HK-2 (cell line): ENCODE measurements around the gene IP6K3.

Experiments used
- DNase-seq: peaks from one replicate; pipeline ENCODE4 v3.0.0-alpha.2; 2018; ENCODE audit not compliant: unreplicated experiment

IP6K3 gene

GRCh38 chr6:33705955-33706725 lies 40.6 kb downstream of the IP6K3 start:
- DNase-seq = no peak

- no peak for DNase-seq
Observed at GRCh38 chr6:33705268-33705885, 41.3 kb downstream of the IP6K3 start.

DNA sequence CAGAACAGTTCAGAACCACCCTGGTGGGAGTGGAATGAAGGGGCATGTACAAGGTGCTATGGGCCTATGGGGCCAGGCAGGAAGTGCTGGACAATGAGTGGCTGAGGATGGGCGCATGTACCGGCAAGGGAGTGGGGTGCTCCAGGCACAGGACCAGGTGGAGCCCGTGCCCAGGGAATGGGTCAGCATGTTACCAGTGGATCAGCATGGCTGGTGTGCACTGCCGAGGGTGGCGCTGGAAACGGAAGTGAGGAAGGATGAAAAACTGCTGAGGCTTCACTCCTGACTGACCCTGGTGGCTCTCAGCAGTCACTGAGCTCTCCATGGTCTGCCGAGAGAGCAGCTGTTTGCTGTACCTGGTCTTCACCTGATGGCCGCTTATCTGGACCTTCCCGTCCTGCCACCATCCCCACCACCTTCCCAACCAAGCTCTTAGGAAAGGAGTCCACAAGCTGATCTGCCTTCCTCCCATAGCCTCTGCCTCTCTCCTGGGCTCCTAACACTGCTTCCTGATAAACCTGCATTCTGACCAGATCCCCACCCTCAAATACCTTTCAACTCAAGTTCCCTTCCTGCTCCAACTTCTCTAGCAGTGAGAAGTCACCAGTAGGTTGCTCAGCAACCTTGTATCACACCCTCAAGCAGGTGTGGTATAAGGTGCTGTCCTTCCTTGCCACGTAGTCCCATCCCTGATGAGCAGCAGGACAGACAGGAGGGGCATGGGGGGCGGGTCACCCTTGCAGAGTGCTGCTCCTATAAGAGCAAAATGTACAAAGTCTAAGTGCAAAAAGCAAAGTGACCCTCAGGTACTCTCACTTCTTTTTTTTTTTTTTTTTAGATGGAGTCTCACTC lies 42.3 kb downstream of the IP6K3 start:
- DNase-seq = no peak

DNA sequence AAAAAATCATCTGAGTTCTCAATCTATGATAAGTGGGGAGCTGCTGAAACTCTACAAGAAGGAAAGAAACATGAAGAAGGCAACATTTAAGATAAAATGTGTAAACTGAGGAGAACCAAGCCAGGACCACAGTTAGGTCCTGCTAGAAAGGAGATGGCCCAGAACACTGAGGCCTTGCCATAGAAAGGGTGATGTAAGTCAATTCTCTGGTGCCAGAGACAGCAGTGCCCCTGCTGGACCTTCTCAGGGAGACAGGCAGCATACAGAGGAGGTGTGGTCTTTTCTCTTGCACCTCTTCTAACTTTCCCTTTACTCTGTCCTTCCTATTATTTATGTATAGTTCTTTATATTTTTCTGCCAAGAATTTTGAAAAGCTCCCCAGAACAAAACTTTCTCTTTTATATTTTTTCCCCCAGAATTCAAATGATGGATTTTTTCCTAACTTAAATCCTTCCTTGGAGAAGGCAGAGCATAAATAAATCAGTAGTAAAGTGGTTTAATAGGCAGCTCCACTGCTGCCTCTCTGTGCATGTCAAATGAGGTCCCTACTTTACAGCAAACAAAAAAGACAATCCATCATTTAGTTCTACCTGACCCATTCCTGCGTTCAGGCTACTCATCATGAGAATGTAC lies 44.2 kb downstream of the IP6K3 start:
- peak; percentile 36 for DNase-seq

DNA sequence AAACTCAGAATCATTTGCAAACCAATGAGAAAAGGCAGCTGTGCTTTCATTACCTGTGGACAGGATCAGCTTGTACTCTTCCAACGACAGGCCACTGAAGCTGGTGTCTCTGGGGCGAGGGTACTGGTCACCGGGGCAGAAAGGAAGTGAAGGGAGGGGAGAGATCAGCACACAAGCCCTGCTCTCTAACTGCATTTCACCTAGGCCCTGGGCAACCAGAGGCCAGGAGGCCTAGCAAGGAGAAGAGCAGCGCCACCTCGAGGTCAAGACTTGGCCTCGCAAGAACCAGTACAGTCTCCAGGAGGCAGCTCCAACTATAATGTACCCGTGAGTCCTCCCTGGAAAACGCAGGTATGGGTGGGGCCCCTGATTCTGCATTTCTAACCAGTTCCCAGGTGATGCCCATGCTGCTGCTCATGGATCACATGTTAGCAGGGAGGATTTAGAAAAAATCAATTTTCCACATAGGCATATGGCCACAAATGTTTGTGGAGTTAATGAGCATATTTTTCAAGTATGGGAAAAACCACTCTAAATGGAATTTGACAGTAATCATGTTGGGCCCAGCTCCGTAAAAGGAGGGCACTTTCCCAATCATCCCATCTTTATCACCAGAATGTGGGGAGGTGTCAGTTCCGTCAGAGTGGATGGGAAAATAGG lies 46.2 kb downstream of the IP6K3 start:
- peak; percentile 69 for DNase-seq

DNA sequence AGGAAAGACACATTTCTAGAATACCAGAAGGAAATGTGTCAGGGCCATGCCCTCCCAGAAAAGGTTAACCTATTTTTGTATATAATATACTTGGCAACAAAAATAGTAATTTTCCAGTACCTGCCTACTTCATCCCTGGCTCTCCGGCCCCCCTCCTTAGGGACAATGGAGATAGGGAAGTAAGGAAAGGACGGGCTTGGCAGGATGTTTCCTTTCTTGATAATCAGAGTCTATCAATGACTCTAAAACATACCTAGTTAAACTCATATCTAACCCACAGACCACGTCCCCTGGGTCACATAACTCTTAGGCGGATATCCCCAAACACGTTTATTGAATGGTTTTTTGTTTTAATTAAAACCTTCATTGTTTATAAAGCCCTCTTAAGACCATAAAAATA lies 47.0 kb downstream of the IP6K3 start:
- no peak for DNase-seq

DNA sequence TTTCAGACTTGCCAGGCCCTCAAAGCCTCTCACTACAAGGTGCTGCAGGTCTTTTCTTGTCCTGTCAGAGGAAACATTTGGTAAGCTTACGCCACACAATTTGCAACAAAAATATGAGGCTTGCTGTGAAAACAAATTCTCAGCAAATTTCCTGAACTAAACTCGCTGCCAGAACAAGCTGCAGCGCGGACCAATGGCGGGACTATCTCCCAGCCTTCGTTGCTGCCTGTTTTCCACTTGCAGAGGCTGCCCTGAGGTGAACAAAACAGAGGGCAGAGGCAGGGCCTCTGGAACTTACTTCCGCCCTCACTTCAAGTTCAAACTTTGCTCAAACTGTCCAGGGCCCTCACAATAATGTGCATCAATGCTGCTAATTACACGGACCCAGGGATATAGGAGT lies 47.6 kb downstream of the IP6K3 start:
- DNase-seq = no peak

DNA sequence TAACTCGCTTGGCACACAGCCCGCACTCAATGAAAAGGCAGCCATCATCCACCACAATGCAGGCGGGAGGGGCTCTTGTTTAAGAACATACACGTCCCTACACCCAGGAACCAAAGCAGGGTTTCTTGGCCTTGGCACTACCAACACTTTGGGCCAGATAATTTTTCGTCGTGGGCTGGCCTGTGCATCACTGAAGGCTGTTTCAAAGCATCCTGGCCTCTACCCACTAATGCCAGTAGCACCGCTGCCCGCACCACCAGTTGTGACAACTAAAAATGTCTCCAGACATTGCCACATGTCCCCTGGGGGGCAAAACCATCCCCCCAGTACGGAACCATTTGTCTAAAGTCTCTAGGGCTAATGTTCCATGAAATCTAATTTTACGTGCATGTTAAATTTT lies 48.2 kb downstream of the IP6K3 start:
- no peak for DNase-seq

DNA sequence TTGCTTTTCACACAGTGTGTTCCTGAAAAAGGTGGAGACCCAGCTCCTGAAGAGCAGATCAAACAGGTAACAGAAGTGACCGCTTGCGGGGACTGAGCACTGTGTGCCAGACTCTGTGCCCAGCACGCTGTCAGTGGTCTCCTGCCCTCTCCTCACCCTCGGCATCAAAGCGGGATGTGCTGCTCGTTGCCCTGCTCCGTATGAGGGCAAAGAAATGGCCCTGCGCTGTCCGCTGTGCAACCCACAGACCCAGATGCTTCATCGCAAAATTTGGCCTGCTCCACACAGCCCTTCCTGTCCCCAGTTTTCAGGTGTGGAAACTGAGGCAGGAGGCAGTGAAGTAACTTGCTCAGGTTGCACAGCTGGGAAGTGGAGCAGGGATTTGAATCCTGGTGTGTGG lies 48.9 kb downstream of the IP6K3 start:
- no peak for DNase-seq

DNA sequence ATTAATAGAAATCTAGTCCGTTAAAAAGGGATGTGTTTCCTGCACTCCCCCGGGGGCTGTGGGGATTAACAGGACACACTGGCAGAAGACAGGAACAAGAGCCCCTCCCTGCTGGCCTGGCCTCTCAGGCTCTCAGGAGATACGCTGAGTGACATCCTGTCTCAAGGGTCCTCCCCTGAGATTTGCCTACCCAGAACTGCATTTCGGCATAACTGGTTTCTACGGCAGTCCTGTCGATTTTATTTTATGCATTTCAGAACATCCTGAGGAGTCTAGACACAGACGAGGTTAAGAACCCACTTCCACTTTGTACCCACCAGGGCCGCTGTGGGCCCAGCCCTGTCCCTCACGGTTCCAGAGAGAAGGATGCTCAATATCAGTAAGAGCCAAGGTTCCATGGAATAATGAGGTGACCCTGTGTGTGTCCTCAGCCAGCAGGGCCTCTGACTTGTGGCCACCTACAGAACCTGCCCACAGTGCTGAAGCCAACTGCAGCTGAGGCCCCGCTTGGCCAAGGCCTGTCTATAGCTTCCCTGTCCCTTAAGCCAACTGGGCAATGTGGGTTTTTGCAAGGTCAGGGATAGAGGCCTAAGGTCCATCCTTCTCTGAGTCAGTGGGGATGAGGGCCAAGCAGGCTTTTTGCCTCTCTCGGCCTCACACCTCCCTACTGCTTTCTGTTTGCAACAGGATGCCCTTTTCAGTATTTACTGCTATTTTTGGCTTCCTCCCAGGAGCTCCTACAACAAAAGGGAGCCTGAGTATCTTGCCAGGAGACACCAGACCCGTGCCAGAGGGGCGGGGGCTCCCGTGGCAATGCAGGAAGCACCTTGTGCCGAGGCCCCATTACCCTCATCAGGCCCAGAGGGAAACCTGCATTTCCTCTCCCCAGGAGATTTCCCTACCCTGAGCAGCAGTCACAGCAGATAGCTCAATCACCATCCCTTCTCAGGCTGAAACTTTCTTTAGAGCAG lies 49.9 kb downstream of the IP6K3 start:
- DNase-seq = no peak

DNA sequence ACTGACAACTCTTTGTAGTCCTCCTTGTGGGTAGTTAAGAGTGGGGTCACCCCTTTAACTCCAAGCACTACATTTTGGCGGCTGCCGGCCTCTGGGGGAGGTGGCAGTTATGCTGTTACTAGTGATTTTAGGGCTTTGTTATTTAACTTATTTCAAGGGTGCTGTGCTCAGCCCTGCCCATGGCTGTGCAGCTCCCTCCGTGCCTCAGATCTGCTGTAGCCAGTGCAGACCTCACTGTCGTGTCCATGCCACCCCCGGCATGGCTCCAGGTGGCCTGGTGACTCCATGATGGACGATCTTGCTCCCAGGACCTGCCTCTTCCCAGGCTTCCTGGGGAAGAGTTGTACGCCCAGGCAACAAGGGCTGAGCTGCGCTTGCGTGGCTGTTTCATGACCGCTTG lies 50.6 kb downstream of the IP6K3 start:
- DNase-seq = no peak

DNA sequence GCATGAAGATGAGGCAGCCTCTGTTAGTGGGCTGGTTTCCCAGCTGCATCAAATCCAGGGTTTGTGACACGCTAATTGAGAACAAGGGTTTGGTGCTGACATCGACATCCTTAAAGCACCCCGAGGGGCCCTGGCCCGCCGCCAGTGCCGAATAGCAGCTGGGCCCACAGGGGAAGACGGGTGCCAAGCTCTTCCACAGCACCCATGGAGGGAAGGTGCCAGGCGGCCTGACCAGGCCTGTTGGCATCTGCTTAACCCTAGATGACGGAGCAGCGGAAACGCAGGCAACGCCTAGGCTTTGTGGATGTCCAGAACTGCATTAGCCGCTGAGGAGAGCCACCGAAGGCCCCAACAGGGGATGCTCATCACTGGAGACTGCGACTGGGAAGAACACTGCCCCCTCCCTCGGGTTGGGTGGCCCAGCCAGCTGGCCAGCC lies 51.2 kb downstream of the IP6K3 start:
- no peak for DNase-seq

DNA sequence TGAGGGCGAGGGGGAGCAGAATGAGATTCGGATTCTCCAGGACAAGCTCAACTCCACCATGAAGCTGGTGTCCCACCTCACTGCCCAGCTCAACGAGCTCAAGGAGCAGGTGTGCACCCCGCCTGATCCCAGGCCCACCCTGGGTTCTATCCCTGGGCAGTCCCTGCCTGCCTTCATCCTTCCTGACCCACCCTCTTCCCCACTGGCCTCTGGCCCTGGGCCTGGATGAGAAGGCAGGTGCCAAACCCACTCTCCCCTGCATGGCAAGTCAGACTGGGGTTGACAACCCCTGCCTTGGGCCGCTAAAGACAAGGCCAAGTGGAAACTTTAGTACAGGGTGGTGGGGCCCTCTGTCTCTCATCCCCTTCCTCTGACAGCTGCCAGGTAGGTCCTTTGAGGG lies 51.7 kb downstream of the IP6K3 start:
- DNase-seq = no peak

GRCh38 chr6:33694401-33694931 lies 52.2 kb downstream of the IP6K3 start:
- no peak for DNase-seq

GRCh38 chr6:33693186-33694105 lies 53.3 kb downstream of the IP6K3 start:
- DNase-seq = no peak

- DNase-seq = no peak
Observed at GRCh38 chr6:33692760-33693158, 53.9 kb downstream of the IP6K3 start.

GRCh38 chr6:33692078-33692759 lies 54.5 kb downstream of the IP6K3 start:
- no peak for DNase-seq

DNA sequence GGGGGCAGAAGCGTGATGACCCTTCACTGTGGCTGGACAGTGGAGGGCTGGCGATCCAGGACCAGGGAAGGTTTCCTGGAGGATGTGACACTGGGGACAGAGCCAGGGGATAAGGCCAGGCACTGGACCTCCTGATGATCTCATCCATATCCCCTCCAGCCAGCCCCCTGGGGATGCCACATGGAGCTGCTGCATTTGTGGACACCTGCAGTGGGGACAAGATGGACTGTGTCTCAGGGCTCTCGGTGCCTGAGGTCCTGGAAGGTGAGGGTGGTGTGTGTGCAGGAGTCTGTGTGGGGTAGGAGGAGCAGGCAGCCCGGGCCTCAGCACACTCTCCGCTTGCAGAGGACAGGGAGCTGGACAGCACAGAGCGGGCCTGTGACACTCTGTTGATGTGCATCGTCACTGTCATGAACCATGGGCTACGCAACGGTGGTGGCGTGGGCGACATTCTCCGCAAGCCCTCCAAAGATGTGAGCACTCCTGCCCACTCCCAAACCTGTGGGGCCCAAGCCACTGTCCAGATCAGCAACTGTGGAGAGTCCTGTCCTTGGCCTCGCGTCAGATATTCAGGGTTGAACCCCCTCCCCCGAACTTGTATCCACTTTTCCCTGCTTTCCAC lies 55.1 kb downstream of the IP6K3 start:
- DNase-seq = no peak
